HG03196 (cell line): ENCODE results near the gene ZSCAN30.

Experiments used
- ATAC-seq: cut with Tn5 transposase; IDR thresholded peaks from one replicate; pipeline ENCODE4 v1.9.1; 2021; ENCODE audit not compliant: unreplicated experiment

The ZSCAN30 gene

DNA sequence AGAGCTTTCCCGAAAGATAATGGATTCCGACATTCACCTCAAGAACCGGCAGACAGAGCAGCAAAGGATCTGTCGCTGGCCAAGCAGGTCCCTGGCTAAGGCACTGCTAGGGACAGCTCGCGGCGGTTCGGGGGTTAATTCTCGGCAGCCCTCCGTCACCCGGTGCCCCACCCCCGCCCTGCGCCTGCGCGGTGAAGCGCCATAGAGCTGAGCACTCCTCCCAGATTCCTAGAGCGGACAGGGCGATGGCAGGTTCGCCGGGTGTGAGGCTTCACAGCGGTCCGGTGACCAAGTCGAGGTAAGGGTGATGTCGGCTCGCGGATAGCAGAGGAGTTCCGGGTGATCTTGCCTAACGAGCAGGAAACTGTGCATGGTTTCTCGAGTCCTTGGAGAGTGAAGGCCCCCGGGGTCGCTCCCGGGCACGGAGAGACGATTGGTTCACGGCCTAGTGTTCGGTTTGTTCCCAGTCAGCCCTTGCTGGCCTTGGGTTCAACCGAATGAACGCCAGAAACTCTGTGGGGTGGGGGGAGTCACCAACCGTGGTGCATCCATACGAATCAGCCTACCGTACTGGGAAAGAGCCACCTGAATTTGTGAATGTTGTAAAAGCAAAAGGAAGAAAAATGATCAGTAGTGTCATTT is at the start of gene ZSCAN30:
Gene ZSCAN30, minus strand, starts transcription at position 136 of the 642 bp plus-strand sequence. CDS start 25,877 bp downstream, outside the sequence.
- ATAC-seq = peak; percentile 92

DNA sequence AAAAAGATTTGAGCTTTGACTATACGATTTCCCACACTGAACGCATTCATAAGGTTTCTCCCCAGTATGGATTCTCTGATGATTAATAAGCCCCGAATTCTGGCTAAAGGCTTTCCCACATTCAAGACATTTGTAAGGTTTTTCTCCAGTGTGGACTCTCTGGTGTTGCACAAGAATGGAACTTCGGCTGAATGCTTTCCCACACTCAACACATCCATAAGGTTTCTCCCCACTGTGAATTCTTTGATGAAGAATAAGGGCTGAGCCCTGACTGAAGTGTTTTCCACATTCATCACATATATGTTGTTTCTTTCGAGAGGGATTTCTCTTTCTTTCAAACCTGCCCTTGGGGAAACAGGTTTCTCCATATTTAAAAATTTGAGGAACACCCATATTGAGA is 47.3 kb upstream of the ZSCAN30 start:
- no peak for ATAC-seq

DNA sequence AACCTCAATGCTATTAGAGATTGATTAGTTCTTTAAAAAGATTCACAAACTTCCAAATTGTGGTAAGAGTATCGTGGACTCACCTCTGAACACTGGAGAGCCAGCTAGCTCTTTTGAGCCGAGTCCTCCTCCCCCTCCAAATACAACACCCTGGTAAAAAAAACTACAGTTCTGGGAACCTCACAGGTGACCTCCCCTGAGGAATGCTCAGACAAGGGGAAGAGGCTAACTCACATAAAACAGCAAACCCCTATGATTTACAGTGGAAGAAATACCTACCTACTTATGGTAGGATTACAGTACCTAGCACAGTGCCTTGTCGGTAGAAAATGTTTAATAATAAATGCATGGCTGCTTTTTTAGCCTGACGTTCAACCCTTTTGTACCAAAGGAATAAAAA is 45.8 kb upstream of the ZSCAN30 start:
- no peak for ATAC-seq

DNA sequence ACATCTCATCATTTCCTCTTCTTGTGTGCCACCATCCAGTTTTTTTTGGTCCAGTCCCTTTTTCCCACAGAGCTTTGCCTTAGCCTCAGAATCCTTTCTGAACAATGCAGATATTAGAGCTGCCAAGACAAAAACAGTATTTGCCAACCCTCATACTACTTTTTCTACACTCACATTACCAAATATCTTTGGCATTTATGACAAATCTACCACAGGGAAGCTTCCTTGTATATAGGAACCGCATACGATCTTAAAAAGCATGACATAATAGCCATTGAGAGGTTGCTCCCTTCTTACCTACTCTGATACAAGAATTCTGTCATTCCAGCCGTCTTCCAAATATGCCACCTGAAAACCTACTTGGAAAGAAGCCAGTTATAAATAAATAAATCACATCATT is 44.8 kb upstream of the ZSCAN30 start:
- ATAC-seq = no peak

DNA sequence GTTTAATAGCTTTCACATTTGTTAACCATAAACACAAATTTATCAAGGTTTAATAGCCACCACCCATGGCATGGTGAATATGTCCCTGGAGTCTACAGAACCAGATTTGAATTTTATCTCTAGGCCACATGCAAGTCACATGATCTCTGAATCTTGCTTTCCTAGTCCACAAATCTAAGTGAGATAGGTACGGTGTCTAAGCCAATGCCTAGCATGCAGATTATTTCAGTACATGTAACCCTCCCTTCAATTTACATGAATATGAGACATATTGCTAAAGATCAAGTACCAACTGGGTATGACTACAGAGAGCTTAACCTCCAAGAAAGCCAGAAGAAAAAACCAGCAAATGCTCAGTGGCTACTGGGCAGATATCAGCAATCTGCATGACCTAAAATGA is 44.2 kb upstream of the ZSCAN30 start:
- ATAC-seq = no peak

DNA sequence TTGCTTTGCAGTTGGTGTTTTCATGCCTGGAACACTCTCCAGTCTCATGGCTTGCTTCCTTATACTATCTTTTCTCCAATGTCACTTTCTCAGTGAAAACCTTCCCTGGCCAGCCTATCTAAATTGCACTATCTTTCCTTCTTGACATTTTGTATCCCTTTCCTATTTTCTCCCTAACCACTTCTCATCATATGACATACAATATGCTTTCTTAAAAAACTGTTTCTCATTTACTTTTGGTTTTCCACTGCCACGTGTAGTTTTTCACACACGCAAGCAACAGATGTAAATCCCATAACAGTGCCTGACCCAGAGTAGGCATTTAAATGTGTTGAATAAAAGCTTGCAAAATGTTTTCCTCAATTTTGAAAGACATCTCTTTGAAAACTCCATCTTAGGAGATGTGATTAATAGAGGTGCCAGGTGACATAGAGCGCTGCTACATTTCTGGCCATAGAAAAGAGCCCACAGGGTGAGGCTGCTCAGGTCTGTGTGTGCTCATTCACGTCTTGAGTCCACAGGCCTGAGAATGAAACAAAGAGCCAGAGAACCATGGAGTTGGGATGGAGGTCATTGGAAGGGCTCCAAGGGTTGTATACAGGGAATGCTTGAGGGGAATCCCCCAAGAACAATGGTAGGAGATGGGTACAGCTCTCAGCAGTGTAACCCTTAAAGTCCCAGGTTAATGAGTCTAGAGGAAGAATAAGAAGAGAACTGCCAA is 41.5 kb upstream of the ZSCAN30 start:
- ATAC-seq = no peak

DNA sequence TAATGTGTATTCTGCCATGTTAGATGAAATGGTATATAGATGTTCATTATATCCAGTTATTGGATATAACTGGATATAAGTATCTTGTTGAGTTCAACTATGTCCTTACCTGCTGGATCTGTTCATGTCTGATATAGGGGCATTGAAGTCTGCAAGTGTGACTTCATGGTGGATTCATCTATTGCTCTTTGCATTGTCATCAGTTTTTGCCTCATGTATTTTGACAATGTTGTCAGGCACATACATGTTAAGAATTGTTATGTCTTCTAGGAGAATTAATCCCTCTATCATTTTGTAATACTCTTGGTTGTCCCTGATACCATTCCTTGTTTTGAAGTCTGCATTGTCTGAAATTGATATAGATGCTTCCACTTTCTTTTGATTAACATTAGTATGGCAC is 38.8 kb upstream of the ZSCAN30 start:
- no peak for ATAC-seq

DNA sequence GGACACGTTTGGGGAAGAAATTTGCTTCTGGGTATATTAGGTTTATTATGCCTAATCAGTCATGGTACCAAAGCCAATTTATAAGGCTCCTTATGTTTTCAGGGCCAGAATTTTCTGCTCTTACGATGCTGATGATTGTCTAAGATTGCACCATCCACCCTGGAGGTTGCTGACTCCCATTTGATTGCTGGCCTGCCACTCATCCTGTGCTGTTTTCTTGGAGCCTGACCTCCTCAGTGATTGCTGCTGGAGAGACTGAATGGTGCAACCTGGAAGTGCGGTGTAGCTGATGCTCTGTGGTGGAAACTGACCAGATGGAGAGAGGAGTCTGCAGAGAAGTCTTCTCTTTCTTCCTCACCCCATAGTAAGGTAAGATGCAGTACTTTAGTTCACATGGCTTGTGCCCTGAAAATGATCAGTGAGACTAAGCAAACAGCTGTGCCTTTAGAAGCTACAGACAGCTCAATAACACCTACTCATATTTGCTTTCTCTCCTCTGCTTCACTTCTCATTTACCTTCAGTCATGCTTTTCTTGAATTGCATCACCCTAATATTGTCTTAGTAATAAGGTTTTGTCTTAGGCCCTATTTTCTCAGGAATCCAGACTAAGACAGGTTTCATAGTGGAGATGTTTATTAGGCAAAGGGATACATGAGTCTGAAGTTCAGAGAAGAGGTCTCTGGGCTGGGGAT is 36.8 kb upstream of the ZSCAN30 start:
- ATAC-seq = no peak

DNA sequence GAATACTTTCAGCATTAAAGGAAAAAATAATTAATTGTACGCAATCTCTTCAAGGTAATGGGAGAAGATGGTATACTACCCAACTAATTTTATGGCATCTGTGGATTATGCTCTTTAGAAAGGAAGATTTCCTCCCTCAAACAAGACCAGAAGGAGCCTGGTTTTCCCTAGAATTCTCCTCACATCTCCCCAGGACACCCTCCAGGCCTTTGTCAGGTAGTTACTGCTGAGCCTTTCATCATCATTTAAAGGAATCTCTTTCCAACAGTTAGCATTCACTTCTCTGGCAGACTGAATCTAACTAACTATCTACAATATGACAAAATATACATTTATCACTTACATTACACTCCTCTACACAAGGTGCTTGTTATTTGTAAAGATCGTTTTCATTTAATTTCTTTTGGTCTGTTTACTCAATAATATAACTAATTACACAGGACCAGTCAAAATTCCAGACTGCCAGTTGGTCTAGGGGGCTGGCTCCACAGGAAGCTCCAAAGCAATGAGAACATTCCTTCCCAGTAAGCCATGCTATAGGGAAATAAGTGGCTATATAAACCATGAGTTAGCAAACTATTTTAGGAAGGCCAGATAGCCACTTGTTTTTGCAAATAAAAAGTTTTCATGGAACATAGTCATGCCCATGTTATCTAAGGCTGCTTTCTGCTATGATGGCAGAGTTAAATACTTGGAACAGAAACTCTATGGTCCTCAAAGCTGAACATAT is 35.1 kb upstream of the ZSCAN30 start:
- ATAC-seq = no peak

DNA sequence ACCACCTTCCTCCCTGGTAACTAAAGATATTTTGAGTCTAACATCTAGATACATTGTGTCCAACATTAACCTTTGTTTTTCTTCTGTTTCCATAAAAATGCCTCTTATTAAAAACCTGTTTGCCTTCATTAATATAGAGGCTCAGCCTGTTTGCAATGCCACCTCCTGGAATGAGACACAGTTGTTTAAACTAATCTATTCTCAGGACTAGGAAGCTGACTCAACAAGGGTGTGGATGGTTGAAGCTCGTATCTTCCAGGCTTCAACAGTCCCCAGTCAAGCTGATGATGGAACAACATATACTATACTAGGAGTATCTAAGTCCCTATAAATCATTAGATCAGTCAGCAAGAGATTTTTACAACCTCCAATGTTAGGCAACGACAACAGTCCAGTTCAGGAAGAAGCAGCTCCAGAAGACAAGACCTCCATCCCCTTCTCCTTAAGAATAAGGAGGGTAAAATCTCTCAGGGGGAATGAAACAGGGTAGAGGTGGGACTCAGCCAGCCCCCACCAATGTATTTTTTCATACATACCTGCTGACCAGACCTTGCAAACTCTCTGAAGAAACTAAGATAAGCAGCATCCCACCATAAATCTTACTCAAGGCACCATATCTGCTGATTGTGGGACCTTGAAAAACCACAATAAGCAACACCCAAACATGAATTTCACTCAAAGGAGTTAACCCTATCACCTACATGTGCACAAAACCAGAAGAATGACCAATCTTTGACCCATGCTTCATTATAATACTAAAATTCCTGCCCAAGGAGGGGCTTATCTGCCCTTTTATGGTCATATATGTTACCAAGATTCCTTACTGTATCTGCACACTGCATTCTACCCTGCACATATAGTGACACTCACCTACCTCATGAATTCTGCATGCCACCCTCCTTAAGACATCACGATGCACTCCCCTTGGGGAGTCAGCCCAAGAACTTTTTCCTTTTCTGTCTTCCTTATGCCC is 32.7 kb upstream of the ZSCAN30 start:
- ATAC-seq = no peak

DNA sequence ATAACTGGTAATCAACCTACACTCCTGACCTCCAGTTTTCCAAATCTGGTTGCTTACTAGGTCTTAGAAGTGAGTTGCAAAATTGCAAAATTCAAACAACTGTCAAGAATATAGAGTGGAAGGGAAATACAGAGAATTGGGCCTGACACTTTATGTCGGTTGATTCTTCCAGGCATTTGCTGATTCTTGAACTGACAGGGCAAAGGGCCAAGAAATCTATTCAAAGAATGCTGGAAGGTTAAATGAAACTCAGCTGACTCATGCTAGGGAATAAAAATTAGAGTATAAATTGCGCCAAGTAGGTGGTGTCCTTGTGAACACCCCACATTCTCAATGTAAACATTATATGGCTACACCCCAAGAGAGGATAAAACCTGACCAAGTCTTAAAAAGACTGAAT is 21.5 kb upstream of the ZSCAN30 start:
- no peak for ATAC-seq

DNA sequence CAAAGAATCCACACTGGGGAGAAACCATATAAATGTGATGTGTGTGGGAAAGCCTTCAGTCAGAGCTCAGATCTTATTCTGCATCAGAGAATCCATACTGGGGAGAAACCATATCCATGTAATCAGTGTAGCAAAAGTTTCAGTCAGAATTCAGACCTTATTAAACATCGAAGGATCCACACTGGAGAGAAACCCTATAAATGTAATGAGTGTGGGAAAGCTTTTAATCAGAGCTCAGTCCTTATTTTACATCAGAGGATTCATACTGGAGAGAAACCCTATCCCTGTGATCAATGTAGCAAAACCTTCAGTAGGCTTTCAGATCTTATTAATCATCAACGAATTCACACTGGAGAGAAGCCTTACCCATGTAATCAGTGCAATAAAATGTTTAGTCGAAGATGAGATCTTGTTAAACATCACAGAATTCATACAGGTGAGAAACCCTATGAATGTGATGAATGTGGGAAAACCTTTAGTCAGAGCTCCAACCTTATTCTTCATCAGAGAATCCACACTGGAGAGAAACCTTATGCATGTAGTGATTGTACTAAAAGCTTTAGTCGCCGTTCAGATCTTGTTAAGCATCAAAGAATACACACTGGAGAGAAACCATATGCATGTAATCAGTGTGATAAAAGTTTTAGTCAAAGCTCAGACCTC is 16.7 kb upstream of the ZSCAN30 start:
- ATAC-seq = no peak

DNA sequence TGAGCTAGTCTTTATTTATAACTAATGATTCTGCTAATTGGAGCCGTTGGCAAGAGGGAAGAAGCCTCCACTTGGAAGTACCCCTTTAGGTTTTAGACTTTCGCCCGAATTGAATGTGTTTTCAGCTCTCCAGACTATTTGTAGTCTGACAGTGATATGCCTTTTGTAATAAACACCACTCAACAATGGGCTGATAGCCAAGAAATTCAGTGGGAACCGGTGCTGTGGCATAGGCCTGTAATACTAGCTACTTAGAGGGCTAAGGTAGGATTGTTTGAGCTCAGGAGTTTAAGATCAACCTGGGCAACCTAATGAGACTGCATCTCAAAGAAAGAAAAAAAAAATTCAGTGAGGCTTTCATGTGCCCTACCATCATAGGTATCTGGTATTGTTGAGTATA is 13.6 kb upstream of the ZSCAN30 start:
- no peak for ATAC-seq

DNA sequence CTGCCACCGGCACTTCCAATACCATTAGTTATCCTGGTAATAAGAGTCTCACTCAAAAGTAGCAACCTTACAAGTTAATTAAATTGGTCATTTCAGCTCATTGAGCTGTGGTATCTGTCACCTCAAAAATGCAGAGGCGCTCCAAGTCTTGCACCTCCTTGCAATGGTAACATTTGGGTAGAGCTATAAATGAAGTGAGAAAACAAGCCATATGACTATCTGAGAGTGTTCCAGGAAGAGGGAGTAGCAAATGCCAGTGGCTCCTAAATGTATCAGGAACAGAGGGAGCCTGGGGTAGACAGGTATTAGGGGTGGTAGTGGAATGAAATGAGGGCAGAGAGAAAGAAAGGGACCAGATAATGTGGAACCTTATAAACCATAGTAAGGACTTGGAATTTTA is 6.0 kb upstream of the ZSCAN30 start:
- ATAC-seq = no peak

DNA sequence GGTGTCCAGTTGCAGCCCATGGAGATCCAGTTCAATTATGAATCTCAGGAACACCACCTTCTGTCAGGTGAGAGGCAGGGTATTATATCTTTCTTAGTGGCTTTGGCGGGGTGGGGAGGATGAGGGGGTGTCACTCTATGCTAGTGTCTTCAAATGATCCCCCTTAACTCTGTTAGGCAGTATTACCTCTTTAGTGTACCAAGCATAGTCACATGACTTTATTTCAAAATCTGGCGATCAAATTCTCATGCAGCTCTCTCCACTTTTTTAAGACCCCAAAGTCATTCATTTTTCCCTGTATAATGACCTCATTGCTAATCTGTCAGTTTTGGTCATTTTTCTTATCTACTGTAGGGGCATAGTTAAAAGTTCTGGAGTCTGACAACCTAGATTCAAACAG is 1.1 kb upstream of the ZSCAN30 start:
- no peak for ATAC-seq

DNA sequence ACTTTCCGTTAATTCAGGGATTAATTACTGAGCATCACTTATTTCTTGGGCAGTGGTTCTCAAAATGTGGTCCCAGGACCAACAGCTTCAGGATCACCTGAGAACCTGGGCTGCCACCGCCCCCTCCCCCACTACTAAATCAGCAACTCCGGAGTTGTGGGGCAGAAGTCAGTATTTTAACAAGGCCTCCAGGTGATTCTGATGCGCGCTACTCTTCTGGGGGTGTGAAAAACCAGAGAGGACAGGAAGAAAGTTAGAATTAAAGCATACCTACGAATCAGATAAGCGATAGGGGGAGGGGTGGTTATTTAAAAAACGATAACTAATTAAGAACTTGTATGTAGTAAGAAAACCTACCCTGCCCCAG is 319 bp downstream of the ZSCAN30 start:
- peak; percentile 29 for ATAC-seq

DNA sequence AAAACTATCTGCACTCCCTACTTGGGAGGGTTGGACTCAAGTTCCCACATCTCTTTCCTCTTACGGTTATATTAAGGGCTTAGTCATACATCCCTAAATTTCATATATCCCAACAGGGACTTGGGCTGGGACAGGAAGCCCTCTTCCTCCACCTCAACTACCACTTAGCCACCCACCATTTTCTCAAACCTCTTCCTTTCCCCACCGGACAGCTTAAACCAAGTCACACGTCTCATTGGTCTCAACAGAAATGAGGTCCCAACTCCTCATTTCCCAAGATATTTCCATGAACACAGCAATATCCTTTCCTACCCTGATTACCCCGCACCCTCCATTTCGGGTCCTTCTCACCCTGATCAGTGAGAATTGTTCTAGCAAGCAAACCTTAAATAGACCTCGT is 736 bp downstream of the ZSCAN30 start:
- ATAC-seq = peak; percentile 4

DNA sequence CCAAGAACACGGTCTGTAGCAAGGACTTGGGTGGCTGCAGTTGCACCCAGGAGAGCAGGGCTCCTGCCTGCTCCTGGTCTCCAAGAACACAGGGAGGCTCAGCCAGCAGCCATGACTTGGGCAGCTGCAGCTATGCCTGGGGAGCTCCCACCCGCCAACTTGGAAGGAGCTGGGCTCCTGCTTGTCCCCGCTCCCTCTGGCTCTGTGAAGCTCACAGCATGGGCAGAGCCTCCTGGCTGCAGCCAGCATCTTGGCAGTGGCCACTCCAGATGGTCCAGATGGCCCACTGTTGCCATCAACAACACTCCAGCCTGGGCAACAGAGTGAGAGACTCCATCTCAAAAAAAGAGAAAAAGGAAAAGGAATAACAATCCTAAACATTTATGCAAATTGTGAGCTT is 5.2 kb downstream of the ZSCAN30 start:
- ATAC-seq = no peak

DNA sequence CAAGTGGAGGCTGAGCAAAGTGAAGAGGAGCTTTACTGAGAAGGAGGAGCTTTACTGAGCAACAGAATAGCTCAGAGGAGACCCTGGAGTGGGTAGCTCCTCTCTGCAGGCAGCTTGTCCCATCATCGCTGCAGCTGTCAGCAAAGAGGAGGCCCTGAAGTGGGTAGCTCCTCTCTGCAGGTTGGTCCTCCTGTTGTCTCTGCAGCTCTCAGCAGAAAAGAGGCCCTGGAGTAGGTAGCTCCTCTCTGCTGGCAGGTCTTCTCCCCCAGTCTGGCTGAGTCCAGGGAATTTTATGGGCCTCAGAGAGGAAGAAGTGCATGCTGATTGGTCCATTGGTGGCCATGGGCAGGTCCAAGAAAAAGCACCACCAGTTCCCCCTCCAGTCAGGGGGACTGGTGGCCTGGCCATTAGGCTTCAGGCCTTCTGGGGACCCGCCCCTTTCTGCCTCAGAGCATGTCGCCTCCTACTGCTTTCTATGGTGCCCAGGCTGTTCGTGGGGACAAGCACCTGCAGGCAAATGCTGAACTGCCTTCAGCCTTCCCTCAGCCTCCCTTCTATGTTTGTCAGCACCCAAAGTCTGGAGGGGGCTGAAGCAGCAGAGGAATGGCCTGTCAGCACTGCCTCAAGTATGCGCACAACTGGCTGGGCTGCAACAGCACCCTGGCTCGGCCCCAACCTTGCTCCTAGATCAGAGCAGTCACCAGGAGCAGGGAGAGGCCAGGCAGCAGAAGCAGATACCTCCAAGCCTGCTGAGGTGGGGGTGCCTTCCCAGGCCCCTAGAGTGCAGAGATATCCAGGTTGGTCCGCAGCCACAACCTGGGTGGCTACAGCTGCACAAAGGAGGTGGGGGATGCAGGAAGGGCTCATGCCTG is 5.9 kb downstream of the ZSCAN30 start:
- ATAC-seq = no peak
